ENCODE results near the gene DDX24.

DNA sequence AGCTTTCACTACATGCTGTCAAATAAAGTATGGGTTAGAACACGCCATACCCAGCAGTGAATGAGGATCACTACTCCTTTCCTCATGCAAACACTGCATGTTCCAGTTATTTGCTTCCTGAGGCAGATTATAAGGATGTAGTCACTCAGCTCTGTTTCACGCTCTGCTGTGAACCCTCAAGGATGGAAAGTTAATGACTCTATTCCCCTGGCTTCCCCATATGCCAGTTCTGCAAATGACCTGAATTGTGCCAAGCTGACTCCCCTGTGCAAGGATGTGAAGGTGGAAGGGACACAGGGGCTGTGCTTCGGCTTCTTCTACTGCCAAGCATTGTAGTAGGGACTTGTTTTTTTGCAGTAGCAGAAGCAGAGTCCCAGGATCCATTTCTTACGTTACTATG, 6.9 kb upstream of the DDX24 start:
- TF ChIP-seq POLR2A (IDR thresholded peaks at IDR 0.05), result no peak
- TF ChIP-seq, protein P1, sequence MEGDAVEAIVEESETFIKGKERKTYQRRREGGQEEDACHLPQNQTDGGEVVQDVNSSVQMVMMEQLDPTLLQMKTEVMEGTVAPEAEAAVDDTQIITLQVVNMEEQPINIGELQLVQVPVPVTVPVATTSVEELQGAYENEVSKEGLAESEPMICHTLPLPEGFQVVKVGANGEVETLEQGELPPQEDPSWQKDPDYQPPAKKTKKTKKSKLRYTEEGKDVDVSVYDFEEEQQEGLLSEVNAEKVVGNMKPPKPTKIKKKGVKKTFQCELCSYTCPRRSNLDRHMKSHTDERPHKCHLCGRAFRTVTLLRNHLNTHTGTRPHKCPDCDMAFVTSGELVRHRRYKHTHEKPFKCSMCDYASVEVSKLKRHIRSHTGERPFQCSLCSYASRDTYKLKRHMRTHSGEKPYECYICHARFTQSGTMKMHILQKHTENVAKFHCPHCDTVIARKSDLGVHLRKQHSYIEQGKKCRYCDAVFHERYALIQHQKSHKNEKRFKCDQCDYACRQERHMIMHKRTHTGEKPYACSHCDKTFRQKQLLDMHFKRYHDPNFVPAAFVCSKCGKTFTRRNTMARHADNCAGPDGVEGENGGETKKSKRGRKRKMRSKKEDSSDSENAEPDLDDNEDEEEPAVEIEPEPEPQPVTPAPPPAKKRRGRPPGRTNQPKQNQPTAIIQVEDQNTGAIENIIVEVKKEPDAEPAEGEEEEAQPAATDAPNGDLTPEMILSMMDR (IDR thresholded peaks at IDR 0.05), result no peak

All from adrenal gland (tissue), 5 donors.